ENCODE measurements around the gene PAX6.

DNA sequence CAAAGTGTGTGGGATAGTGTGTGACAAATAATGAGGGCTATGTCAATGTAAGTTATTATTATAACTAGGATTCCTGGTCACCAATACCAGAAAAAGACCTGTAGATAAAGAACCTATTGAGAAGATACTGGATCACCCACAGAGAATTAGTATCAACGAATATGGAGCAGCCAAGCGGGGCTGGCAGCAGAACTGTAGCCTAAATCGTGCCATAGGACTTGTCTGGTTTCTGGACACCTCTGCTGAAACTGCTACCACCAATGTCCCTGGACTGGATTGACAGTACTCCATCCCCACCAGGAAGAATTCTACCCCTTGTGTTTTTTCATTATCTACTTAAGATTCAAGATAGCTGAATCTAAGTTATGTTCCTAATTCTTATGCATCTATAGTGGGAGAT, 30.3 kb upstream of the PAX6 start:
- no peak for TF ChIP-seq POLR2A (IDR thresholded peaks at IDR 0.05)
- no peak for TF ChIP-seq CTCF (IDR thresholded peaks at IDR 0.05)
- TF ChIP-seq POLR2AphosphoS5 (IDR thresholded peaks at IDR 0.05): no peak

Measured in breast epithelium (tissue), 3 donors.